ENCODE measurements around the gene MT1E. TPM values are rescaled to one million over a fixed set of nuclear protein-coding genes. Genes with fewer than 3 reads are reported as not detected.

The MT1E gene
- total RNA-seq, 1 donor from 2014 or later: 2.8 TPM

- no peak for DNase-seq
- Mint-ChIP-seq H3K4me1 (peaks cover 6% of the 10 kb centered on the region), H3K27me3 (peaks cover 37% of the 10 kb centered on the region), H3K9me3 (peaks cover 2% of the 10 kb centered on the region), H3K4me3 (no peak overlapping the region), H3K27ac (no peak overlapping the region), H3K36me3 (ENCODE audit: low read depth) (no peaks in the 10 kb centered on the region)
- no peak for TF ChIP-seq CTCF (IDR thresholded peaks at IDR 0.05)
- intact Hi-C loops (cut with micrococcal nuclease): no loop called here
- ATAC-seq (ENCODE audit: low read depth): no peak
- CTCF ChIA-PET: interaction anchor here (1.5 kb wide), 1 partner anchor 11 kb away, joined by 4 read pairs; no protein-coding TSS in a partner anchor
- POLR2A ChIA-PET: interaction anchor here (0.9 kb wide), 1 partner anchor 14 kb away, joined by 3 read pairs; no protein-coding TSS in a partner anchor
Measured at GRCh38 chr16:56591377-56592060, 34.1 kb upstream of the MT1E start.

- intact Hi-C loops (cut with micrococcal nuclease): no loop called here
Measured at GRCh38 chr16:56593573-56594291, 31.8 kb upstream of the MT1E start.

GRCh38 chr16:56594292-56594619, 31.3 kb upstream of the MT1E start:
- no peak overlapping the region for H3K4me3 Mint-ChIP-seq
- TF ChIP-seq CTCF (IDR thresholded peaks at IDR 0.05): no peak
- peaks cover 2% of the 10 kb centered on the region for H3K4me1 Mint-ChIP-seq
- no peaks in the 10 kb centered on the region for H3K36me3 Mint-ChIP-seq (ENCODE audit: low read depth)
- ChIA-PET POLR2A (no interaction called here), CTCF (no interaction called here)
- H3K27me3 Mint-ChIP-seq: peaks cover 31% of the 10 kb centered on the region
- ATAC-seq (ENCODE audit: low read depth) (no peak), DNase-seq (no peak)
- H3K9me3 Mint-ChIP-seq: peaks cover 6% of the 10 kb centered on the region
- H3K27ac Mint-ChIP-seq: no peak overlapping the region
- intact Hi-C loops (cut with micrococcal nuclease): no loop called here

More at GRCh38 chr16:56593573-56594291, 31.8 kb upstream of the MT1E start:
- no peak for TF ChIP-seq CTCF (IDR thresholded peaks at IDR 0.05)
- Mint-ChIP-seq H3K4me1 (peaks cover 5% of the 10 kb centered on the region), H3K27me3 (peaks cover 35% of the 10 kb centered on the region), H3K27ac (no peak overlapping the region), H3K9me3 (peaks cover 6% of the 10 kb centered on the region), H3K36me3 (ENCODE audit: low read depth) (no peaks in the 10 kb centered on the region), H3K4me3 (no peak overlapping the region)
- DNase-seq: no peak
- ChIA-PET CTCF (no interaction called here), POLR2A (no interaction called here)
- no peak for ATAC-seq (ENCODE audit: low read depth)

- H3K9me3 Mint-ChIP-seq: peaks cover 5% of the 10 kb centered on the region
- H3K36me3 Mint-ChIP-seq (ENCODE audit: low read depth): no peaks in the 10 kb centered on the region
- H3K4me1 Mint-ChIP-seq: no peaks in the 10 kb centered on the region
- CTCF ChIA-PET: interaction anchor here (0.6 to 3.9 kb wide), 6 partner anchors 11 to 101 kb away, joined by 3 to 21 read pairs (median 4); no protein-coding TSS in a partner anchor
- H3K27me3 Mint-ChIP-seq: peaks cover 26% of the 10 kb centered on the region
- POLR2A ChIA-PET: interaction anchor here (1.0 kb wide), 1 partner anchor 11 kb away, joined by 3 read pairs; no protein-coding TSS in a partner anchor
- peak; percentile 50 for ATAC-seq (ENCODE audit: low read depth)
- no peak for TF ChIP-seq CTCF (IDR thresholded peaks at IDR 0.05)
- no peak for DNase-seq
- H3K27ac Mint-ChIP-seq: no peak overlapping the region
- no peak overlapping the region for H3K4me3 Mint-ChIP-seq
- intact Hi-C loops (cut with micrococcal nuclease): loop anchor here (1.0 to 10.0 kb wide), 4 partner anchors 23 to 934 kb away; partner anchors contain the start of gene CCDC102A
Measured at GRCh38 chr16:56600398-56600999, 25.1 kb upstream of the MT1E start.

GRCh38 chr16:56601325-56601724, 24.3 kb upstream of the MT1E start:
- ChIA-PET POLR2A (interaction anchor here (1.0 kb wide), 1 partner anchor 10 kb away, joined by 3 read pairs; no protein-coding TSS in a partner anchor), CTCF (interaction anchor here (1.0 to 3.9 kb wide), 4 partner anchors 10 to 100 kb away, joined by 3 to 21 read pairs (median 12); no protein-coding TSS in a partner anchor)
- Mint-ChIP-seq H3K36me3 (ENCODE audit: low read depth) (no peaks in the 10 kb centered on the region), H3K27ac (no peak overlapping the region), H3K4me3 (no peak overlapping the region), H3K9me3 (peaks cover 8% of the 10 kb centered on the region), H3K27me3 (peaks cover 26% of the 10 kb centered on the region), H3K4me1 (no peaks in the 10 kb centered on the region)
- ATAC-seq (ENCODE audit: low read depth) (no peak), DNase-seq (no peak)
- TF ChIP-seq CTCF (IDR thresholded peaks at IDR 0.05): no peak
- intact Hi-C loops (cut with micrococcal nuclease): loop anchor here (5.0 to 10.0 kb wide), 2 partner anchors 89 to 933 kb away; partner anchors contain the start of gene CCDC102A

All from activated B cell treated with CpG ODN at 0.5 μM for 24 hours (primary cell).